Measurements from ENCODE around the gene ENDOU. TPM values are rescaled to one million over a fixed set of nuclear protein-coding genes. Genes with fewer than 3 reads are reported as not detected.

The ENDOU gene
- total and polyA plus RNA-seq, 2 experiments from 2014 or later = 0.22 TPM; not detected in 1

DNA sequence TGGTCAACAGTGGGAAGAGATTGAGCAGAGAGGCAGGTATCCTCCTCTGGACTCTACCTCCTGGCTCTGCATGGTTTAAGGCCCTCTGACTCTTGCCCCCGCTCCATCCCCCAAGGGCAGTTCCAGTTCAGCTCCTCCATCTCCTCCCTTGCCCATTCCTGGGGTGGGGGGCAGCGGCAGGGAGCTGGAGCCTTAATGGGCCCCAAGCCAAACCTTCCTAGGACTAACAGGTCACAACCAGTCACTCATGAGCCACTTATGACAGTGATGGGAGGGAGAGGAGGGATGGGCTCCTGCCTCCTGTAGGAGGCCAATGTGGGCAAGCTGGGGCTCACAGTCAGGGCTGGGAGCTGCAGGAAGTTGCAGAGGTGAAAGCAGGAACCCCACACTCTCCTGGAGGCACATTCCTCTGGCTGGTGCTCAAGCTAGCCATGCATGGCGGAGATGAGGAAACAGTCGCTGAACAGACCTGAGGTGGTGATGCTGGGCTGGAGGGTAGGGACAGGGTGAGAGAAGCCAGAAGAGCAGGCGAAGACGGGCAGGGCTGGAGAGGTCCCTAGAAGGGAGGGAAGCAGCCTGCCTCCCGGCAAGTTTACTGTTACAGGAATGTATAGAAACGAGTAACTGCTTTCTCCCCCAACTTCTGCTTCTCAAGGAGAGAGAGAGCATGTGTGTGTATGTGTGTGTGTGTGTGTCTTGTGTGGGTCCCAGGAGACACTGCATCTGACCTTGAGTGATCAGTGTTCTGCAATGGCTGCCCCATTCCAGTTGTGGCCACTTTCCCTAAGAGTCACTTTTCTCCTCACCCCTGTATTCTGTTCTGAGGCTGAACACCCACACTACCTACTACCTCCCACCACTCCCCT, 38.4 kb upstream of the ENDOU start:
- Histone ChIP-seq H2AFZ (no peak overlapping the region), H3K9me2 (ENCODE audit: insufficient read depth) (no peaks in the 10 kb centered on the region), H3K36me3 (ENCODE audit: low read depth) (no peaks in the 10 kb centered on the region), H3K9ac (no peak overlapping the region), H3F3A (ENCODE audit: insufficient read depth) (peaks cover 5% of the 10 kb centered on the region; the same call in 1 of the 2 replicates), H3K79me2 (ENCODE audit: insufficient read depth) (no peaks in the 10 kb centered on the region), H3K27me3 (replicated peaks; ENCODE audit: insufficient read depth) (no peaks in the 10 kb centered on the region), H3K4me1 (ENCODE audit: insufficient read depth) (peaks cover 19% of the 10 kb centered on the region), H3K27ac (no peak overlapping the region), H3K4me2 (ENCODE audit: unreplicated experiment) (no peak overlapping the region), H3K4me3 (no peak overlapping the region), H3K9me3 (ENCODE audit: low read depth) (no peaks in the 10 kb centered on the region), H4K20me1 (ENCODE audit: insufficient read depth) (no peaks in the 10 kb centered on the region)
- TF ChIP-seq EZH2 (IDR thresholded peaks at IDR 0.05; ENCODE audit: insufficient read depth, poor library complexity, severe bottlenecking) (no peak), EZH2phosphoT487 (IDR thresholded peaks at IDR 0.05; ENCODE audit: insufficient read depth, low read depth) (no peak)
- no peak for DNase-seq
- whole genome bisulfite sequencing, 2 experiments (ENCODE audit: low coverage in 1 of 2, low lambda C conversion rate in 2 of 2, missing lambda C conversion rate in 2 of 2) = 93 to 95% methylated on average over 8 of the region's 8 CpGs
- in situ Hi-C loops (cut with MboI) = no loop called here

DNA sequence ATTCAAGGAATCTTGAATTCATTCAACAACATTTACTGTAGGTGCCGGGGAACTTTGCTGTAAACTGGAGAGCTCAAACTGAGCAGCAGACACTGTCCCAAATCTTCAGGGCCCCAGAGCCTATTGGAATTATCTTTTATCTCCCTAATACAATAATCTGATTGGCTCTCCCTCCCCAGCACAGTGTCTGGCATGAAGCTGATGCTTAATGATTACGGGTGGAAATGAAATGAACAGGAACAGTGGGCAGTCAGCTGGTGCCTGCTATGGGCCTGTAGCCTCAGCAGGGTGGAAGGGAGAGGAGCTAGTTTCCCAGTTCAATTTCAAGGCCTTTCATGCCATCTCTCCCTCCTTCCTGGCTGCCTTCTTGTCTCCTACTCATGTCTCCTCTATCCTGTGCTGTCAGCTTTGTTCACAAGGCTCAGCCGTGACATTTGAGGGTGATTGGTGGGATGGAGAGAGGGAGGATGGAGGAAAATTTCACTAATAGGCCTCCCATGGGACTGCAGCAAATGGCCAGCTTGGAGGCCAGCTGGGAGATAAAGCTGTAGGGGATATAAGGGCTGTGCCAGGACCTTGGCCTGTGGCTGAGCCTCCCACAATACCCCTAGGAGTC, 37.7 kb upstream of the ENDOU start:
- no peak overlapping the region for H3K4me3 ChIP-seq
- in situ Hi-C loops (cut with MboI) = no loop called here

DNA sequence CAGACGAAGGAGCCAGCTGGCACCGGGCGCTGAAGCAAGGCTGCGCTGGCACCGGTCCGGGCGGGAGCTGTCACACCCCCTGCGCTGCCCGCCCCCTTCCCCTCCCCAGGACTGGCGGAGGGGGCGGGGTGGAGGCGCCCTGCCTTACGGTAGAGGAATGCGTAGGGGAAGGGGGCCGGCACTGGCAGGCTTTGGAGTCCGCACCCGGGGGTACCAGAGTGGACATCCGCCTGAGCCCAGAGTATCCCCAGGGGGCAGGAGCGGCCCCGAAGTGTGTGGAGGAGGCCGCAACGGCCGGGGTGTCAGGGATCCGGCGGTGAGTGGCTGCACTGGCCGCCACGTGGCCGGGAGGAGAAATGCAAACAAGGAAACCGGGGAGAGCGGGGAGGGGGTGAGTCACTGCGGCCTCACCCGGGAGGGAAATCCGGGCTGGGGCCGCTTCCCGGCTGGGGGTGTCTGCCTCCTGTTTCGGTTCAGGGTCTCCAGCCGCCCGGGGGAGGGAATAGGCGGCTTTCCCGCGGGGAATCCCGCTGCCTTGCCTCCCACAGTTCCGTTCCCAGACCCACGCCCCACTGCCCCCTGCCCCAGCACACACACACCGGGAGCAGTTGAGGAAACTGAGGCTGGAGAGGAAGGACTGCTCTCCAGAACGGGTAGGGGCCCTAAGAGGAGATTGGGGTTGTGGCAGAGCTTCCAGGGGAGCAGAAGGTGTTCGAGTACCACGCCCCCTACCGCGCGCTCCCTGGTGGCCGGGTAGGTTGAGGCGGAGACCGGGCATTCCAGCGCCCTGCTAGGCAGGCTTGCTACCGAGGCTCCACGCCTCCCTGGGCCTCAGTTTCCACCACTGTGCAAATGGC, 33.8 kb upstream of the ENDOU start, which contains the start of gene RAPGEF3:
Gene RAPGEF3, minus strand, starts transcription at position 47 of the 857 bp plus-strand sequence. CDS start 324 bp downstream, outside the sequence.
- H3K9ac ChIP-seq = peak within 1 kb of the TSS; percentile 83
- H2AFZ ChIP-seq = peak within 1 kb of the TSS; percentile 91
- TF ChIP-seq EZH2 (IDR thresholded peaks at IDR 0.05; ENCODE audit: insufficient read depth, poor library complexity, severe bottlenecking) = no peak
- no peak for TF ChIP-seq EZH2phosphoT487 (IDR thresholded peaks at IDR 0.05; ENCODE audit: insufficient read depth, low read depth)
- no peaks in the 10 kb centered on the region for H3K79me2 ChIP-seq (ENCODE audit: insufficient read depth)
- no peaks in the 10 kb centered on the region for H4K20me1 ChIP-seq (ENCODE audit: insufficient read depth)
- H3K9me3 ChIP-seq (ENCODE audit: low read depth) = no peaks in the 10 kb centered on the region
- no peaks in the 10 kb centered on the region for H3K9me2 ChIP-seq (ENCODE audit: insufficient read depth)
- peak; percentile 95 for DNase-seq
- peak within 1 kb of the TSS; percentile 78 for H3K4me3 ChIP-seq
- in situ Hi-C loops (cut with MboI) = no loop called here
- peak within 1 kb of the TSS; percentile 74 for H3K4me2 ChIP-seq (ENCODE audit: unreplicated experiment)
- H3F3A ChIP-seq (ENCODE audit: insufficient read depth) = 0 out of 2 replicates have a peak, but pooled peaks cover under 1% of the 10 kb centered on the region
- 1 to 2% methylated on average over 31 to 45 of the region's 57 CpGs for WGBS, 2 experiments (ENCODE audit: low coverage in 1 of 2, low lambda C conversion rate in 2 of 2, missing lambda C conversion rate in 2 of 2)
- H3K27me3 ChIP-seq (replicated peaks; ENCODE audit: insufficient read depth) = no peaks in the 10 kb centered on the region
- H3K36me3 ChIP-seq (ENCODE audit: low read depth) = no peaks in the 10 kb centered on the region
- peaks cover 10% of the 10 kb centered on the region for H3K4me1 ChIP-seq (ENCODE audit: insufficient read depth)
- peak within 1 kb of the TSS; percentile 29 for H3K27ac ChIP-seq

More for the DNA sequence above, 37.7 kb upstream of the ENDOU start:
- Histone ChIP-seq H3K36me3 (ENCODE audit: low read depth) (no peaks in the 10 kb centered on the region), H3F3A (ENCODE audit: insufficient read depth) (no peaks in the 10 kb centered on the region), H3K27me3 (replicated peaks; ENCODE audit: insufficient read depth) (no peaks in the 10 kb centered on the region), H3K79me2 (ENCODE audit: insufficient read depth) (no peaks in the 10 kb centered on the region), H3K4me1 (ENCODE audit: insufficient read depth) (peaks cover 15% of the 10 kb centered on the region), H3K9ac (no peak overlapping the region), H4K20me1 (ENCODE audit: insufficient read depth) (no peaks in the 10 kb centered on the region), H3K9me2 (ENCODE audit: insufficient read depth) (no peaks in the 10 kb centered on the region), H3K9me3 (ENCODE audit: low read depth) (no peaks in the 10 kb centered on the region), H3K4me2 (ENCODE audit: unreplicated experiment) (no peak overlapping the region), H3K27ac (no peak overlapping the region), H2AFZ (no peak overlapping the region)
- DNase-seq = no peak
- TF ChIP-seq EZH2 (IDR thresholded peaks at IDR 0.05; ENCODE audit: insufficient read depth, poor library complexity, severe bottlenecking) = no peak
- TF ChIP-seq EZH2phosphoT487 (IDR thresholded peaks at IDR 0.05; ENCODE audit: insufficient read depth, low read depth) = no peak
- WGBS, 2 experiments (ENCODE audit: low coverage in 1 of 2, low lambda C conversion rate in 2 of 2, missing lambda C conversion rate in 2 of 2) = 60 to 69% methylated on average over 3 of the region's 3 CpGs

DNA sequence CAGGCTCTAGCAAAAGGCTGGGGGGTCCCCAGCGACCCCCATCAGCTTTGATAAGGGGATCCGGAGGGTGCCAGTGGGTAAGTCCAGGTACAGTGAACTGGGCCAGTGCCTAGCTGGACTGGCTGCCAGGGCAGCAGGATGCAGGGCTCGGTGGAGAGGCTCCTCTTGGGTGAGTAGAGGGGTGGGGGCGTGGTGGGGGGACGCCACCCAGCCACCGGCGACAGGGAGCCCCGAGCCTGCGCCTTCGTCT, 33.2 kb upstream of the ENDOU start:
- Histone ChIP-seq H3K4me2 (ENCODE audit: unreplicated experiment) (peak overlapping the region; percentile 74), H2AFZ (peak overlapping the region; percentile 91), H3K36me3 (ENCODE audit: low read depth) (no peaks in the 10 kb centered on the region), H3K9ac (peak overlapping the region; percentile 83), H4K20me1 (ENCODE audit: insufficient read depth) (no peaks in the 10 kb centered on the region), H3K4me3 (peak overlapping the region; percentile 78), H3F3A (ENCODE audit: insufficient read depth) (0 out of 2 replicates have a peak, but pooled peaks cover 6% of the 10 kb centered on the region), H3K27ac (no peak overlapping the region), H3K9me2 (ENCODE audit: insufficient read depth) (no peaks in the 10 kb centered on the region), H3K79me2 (ENCODE audit: insufficient read depth) (no peaks in the 10 kb centered on the region), H3K4me1 (ENCODE audit: insufficient read depth) (peaks cover 16% of the 10 kb centered on the region), H3K9me3 (ENCODE audit: low read depth) (no peaks in the 10 kb centered on the region), H3K27me3 (replicated peaks; ENCODE audit: insufficient read depth) (no peaks in the 10 kb centered on the region)
- in situ Hi-C loops (cut with MboI) = no loop called here
- no peak for DNase-seq
- TF ChIP-seq EZH2phosphoT487 (IDR thresholded peaks at IDR 0.05; ENCODE audit: insufficient read depth, low read depth) (no peak), EZH2 (IDR thresholded peaks at IDR 0.05; ENCODE audit: insufficient read depth, poor library complexity, severe bottlenecking) (no peak)
- 17 to 28% methylated on average over 5 to 10 of the region's 10 CpGs for WGBS, 2 experiments (ENCODE audit: low coverage in 1 of 2, low lambda C conversion rate in 2 of 2, missing lambda C conversion rate in 2 of 2)

Measured in GM23248 (cell line).